Spinal cord (tissue), 10 donors: ENCODE results near the gene CELA2B. TPM values are rescaled to one million over a fixed set of nuclear protein-coding genes. Genes with fewer than 3 reads are reported as not detected.
"Not testable (repeated sequence)": the region's sequence is repeated elsewhere in the genome, so short reads cannot be mapped to it uniquely, and the experiment has no call there.

Source experiments
- DNase-seq, 6 donors: peaks; one replicate each; pipeline versions ENCODE4 v3.0.0 to v3.0.0-alpha.2; 2013 to 2015; ENCODE audit warnings: low spot score in 6 of 6, low read depth in 4 of 6
- H3K27ac ChIP-seq: one replicate; pipeline ENCODE4 v1.5.1; 2013; ENCODE audit warnings: low read depth, low read length, control low read depth
- H3K27me3 ChIP-seq: one replicate; pipeline ENCODE4 v1.6.1; 2013; ENCODE audit warnings: low read length; ENCODE audit not compliant: control insufficient read depth, insufficient read depth
- H3K36me3 ChIP-seq: one replicate; pipeline ENCODE4 v1.6.1; 2013; ENCODE audit warnings: low read length; ENCODE audit not compliant: control insufficient read depth, insufficient read depth
- H3K4me1 ChIP-seq: one replicate; pipeline ENCODE4 v1.6.1; 2013; ENCODE audit warnings: low read length; ENCODE audit not compliant: control insufficient read depth, insufficient read depth
- H3K4me3 ChIP-seq: one replicate; pipeline ENCODE4 v1.5.1; 2013; ENCODE audit warnings: low read depth, low read length, control low read depth
- H3K9me3 ChIP-seq: one replicate; pipeline ENCODE4 v1.6.1; 2013; ENCODE audit warnings: low read length; ENCODE audit not compliant: control insufficient read depth, insufficient read depth
- WGBS: methylation state at CpG from one replicate; pipeline ENCODE4 v1.1.5; 2013; ENCODE audit warnings: missing lambda C conversion rate; ENCODE audit not compliant: insufficient coverage; 5-methylcytosine and 5-hydroxymethylcytosine counted together
- polyA plus RNA-seq, 2 donors: library from polyadenylated mRNA; unstranded; fragments of 120-200 nt; gene quantifications; one replicate each; pipeline ENCODE4 v1.2.1, GENCODE V29; 2013; ENCODE audit not compliant: insufficient read length in 2 of 2
- total RNA-seq, 2 donors: library from RNA; depleted of rRNA in 1 of 2; stranded (reverse); fragments of 120-200 nt in 1 of 2; fragments of >200 nt in 1 of 2; gene quantifications; one replicate each; pipeline versions ENCODE4 v1.2.3 to v1.2.4, GENCODE V29; 2013 to 2014
- donor health status: healthy.

Gene CELA2B
- total and polyA plus RNA-seq, 4 donors: 0.78 to 1.0 TPM; not detected in 2

DNA sequence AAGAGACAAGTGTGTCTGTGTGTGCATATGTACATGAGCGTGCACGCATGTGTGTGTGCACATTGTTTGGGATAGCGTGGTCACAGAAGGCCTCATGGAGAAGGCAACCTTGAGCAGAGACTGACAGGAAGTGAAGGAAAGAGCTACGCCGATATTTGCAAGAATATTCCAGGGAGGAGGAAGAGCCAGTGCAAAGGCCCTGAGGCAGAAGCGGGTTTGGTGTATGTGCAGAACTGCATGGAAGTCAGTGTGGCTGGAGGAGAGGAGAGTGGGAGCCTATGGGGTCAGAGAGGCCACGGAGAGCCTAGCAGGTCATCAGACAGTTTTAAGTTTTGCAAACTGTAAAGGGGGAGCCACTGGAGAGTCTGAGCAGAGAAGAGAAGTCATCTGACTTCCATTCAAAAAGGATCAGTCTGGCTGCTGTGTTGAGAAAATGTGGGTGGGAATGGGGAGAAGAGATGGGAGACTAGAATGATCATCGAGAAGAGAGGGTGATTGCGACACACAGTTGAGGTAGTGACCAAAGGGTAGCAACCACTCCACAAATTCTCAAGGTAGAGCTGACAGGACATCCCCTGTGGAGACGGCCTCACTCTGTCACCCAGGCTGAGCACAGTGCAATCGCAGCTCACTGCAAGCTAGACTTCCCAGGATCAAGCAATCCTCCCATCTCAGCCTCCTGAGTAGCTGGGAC lies 3.9 kb downstream of the CELA2B start:
- H3K27ac ChIP-seq: no peak overlapping the region
- WGBS: 96% methylated on average over 7 of the region's 11 CpGs
- no peaks in the 10 kb centered on the region for H3K9me3 ChIP-seq
- H3K4me1 ChIP-seq: no peaks in the 10 kb centered on the region
- H3K4me3 ChIP-seq: no peak overlapping the region
- no peak for DNase-seq
- no peaks in the 10 kb centered on the region for H3K27me3 ChIP-seq
- peaks cover 7% of the 10 kb centered on the region for H3K36me3 ChIP-seq

DNA sequence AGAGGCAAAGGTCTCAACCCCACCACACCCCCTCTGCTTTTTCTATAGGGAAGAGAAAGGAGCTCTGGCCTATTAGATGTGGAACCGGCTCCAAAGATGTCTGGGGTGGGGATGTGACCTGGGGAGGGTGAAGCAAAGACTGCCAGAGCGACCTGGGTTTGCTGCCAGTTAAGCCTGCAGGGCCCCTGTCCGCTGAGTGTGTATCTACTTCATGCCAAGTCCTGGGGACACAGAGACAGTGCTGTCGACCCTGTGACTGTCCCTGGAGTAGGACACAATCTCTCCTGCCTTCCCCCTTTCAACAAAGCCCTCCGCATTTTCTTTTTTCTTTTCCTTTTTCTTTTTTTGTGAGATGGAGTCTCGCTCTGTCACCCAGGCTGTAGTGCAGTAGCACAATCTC lies 6.6 kb downstream of the CELA2B start:
- WGBS: 75% methylated on average over 4 of the region's 6 CpGs
- H3K27ac ChIP-seq, DNase-seq, H3K27me3 ChIP-seq, H3K9me3 ChIP-seq, H3K4me3 ChIP-seq, H3K4me1 ChIP-seq: not testable (repeated sequence)
- peaks cover 18% of the 10 kb centered on the region for H3K36me3 ChIP-seq

DNA sequence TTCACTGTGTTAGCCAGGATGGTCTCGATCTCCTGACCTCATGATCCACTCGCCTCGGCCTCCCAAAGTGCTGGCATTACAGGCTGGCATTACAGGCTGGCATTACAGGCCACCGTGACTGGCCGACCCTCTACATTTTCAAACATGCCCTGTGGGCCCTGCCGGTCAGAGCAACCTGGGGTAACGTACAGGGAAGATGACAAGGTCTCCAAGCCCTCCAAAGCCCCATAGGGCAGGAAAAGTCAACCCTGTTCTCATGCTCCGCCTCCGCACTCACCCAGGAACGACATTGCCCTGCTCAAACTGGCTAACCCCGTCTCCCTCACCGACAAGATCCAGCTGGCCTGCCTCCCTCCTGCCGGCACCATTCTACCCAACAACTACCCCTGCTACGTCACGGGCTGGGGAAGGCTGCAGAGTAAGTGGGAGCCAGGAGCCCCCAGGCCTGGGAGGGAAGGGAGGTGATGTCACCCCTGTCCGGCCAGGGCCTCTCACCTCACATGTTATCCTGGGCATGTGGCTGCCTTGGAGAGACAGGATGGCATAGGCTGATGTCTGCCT lies 7.2 kb downstream of the CELA2B start:
- not testable (repeated sequence) for H3K27me3 ChIP-seq, DNase-seq, H3K4me1 ChIP-seq, H3K9me3 ChIP-seq, H3K4me3 ChIP-seq, H3K27ac ChIP-seq
- H3K36me3 ChIP-seq: peaks cover 18% of the 10 kb centered on the region
- 92% methylated on average over 8 of the region's 16 CpGs for WGBS

DNA sequence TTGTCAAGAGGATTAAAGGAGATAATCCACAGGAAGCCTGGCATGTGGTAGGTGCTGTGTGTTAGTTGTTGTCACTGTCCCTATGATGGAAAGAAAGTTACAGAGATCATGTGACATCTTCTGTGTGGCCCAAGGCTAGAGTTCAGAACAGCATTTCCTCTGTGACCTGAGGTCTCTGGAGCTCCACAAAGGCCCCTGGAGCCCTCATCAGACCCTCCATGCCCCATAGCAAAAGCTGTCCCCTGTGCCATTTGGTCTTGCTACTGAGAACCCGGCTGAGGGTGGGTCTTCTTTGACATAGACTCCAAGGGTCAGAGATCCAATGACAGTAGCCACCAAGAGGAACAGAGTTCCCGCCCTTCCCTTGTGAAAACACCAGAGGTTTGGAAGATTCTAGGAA lies 8.1 kb downstream of the CELA2B start:
- 92% methylated on average over 2 of the region's 2 CpGs for WGBS
- no peaks in the 10 kb centered on the region for H3K27me3 ChIP-seq
- H3K36me3 ChIP-seq: peaks cover 18% of the 10 kb centered on the region
- no peak for DNase-seq
- no peaks in the 10 kb centered on the region for H3K9me3 ChIP-seq
- no peak overlapping the region for H3K4me3 ChIP-seq
- H3K27ac ChIP-seq: no peak overlapping the region
- peaks cover 2% of the 10 kb centered on the region for H3K4me1 ChIP-seq

DNA sequence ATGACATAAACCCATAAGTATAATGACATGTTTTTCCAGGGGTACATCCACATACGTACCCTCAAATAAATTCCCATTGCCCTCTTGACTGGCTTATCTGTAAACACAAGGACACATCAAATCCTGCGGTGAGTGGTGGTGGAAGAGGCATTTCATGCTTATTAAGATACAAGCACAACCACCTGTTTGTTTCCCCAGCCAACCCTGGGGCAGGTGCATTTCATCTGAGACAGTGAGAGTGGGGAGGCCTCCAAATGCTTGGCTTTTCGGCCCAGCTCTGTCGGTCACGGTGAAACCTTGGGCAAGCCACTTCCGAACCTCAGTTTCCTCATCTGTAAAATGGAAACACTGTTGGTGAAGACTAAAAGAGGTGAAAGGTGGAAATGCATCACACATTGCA lies 8.5 kb downstream of the CELA2B start:
- H3K9me3 ChIP-seq, H3K4me1 ChIP-seq, H3K4me3 ChIP-seq, H3K27ac ChIP-seq, H3K27me3 ChIP-seq, DNase-seq: not testable (repeated sequence)
- peaks cover 22% of the 10 kb centered on the region for H3K36me3 ChIP-seq
- WGBS: no CpG with 5 or more reads among the region's 6 CpGs

DNA sequence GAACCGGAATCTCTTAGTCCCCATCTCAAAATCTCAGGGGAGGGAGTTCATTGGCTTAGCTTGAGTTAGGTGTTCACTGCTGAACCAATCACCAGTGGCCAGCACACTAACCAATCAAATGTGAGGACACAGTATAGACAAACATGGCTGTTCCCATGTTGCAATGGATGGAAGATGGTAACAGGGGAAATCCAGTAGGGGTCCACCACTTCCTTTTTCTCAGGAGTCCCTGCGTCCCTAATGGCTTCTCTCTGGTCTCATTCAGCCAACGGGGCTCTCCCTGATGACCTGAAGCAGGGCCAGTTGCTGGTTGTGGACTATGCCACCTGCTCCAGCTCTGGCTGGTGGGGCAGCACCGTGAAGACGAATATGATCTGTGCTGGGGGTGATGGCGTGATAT lies 9.7 kb downstream of the CELA2B start:
- Histone ChIP-seq H3K4me1 (peaks cover 7% of the 10 kb centered on the region), H3K36me3 (peaks cover 22% of the 10 kb centered on the region), H3K4me3 (no peak overlapping the region), H3K9me3 (no peaks in the 10 kb centered on the region), H3K27me3 (no peaks in the 10 kb centered on the region), H3K27ac (no peak overlapping the region)
- 91% methylated on average over 4 of the region's 6 CpGs for WGBS
- no peak for DNase-seq

DNA sequence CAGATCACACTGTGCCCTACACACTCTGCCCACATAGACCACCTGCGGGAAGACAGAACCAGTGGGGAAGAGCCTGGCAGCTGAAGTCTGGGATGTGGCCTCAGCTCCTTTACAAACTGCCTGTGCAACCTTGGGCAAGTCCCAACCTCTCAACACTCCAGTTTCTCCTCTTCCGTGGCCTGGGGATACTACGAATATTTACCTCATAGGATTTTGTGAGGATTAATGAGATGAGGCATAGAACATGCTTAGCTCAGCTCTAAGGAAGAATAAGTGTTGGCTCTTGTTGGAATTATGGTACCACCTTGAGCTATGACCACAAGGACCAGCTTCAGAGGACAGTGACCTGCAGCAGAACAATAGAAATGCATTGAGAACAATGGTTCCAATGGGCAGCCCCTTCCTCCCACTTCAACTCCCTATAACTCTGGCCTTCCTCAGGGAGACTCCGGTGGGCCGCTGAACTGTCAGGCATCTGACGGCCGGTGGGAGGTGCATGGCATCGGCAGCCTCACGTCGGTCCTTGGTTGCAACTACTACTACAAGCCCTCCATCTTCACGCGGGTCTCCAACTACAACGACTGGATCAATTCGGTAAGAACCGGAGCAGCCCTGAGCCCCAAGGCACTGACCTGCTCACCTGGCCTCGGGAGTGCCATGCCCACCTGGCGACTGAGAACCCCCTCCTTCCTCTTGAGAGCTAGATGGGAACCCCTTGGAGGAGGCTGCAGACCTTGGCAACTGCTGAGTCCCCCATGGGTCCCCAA lies 11.1 kb downstream of the CELA2B start:
- not testable (repeated sequence) for H3K4me1 ChIP-seq, H3K27me3 ChIP-seq, DNase-seq, H3K27ac ChIP-seq, H3K9me3 ChIP-seq, H3K4me3 ChIP-seq
- WGBS: 97% methylated on average over 13 of the region's 17 CpGs
- H3K36me3 ChIP-seq: peaks cover 25% of the 10 kb centered on the region

DNA sequence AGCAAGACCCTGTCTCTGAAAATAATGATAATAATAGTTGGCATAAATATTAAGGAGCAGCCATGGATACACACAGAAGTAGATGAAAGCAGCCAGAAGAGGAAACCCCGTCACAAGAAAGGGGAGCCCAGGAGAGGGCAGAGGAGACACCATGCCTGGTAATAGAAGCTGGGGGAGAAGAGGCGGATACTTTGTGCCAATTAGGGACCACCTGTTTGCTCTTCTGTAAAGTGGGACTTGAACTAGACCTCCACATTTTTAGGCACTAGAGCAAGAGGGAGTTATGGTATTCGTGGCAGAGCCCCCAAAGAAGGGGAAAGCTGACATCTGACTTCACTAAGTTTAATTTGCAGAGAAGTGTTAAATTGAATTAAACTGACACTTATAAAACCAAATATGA lies 12.5 kb downstream of the CELA2B start:
- Histone ChIP-seq H3K27me3 (no peaks in the 10 kb centered on the region), H3K27ac (no peak overlapping the region), H3K4me1 (peaks cover 7% of the 10 kb centered on the region), H3K9me3 (no peaks in the 10 kb centered on the region), H3K36me3 (peaks cover 31% of the 10 kb centered on the region), H3K4me3 (no peak overlapping the region)
- no peak for DNase-seq
- WGBS: 74% methylated on average over 2 of the region's 3 CpGs

DNA sequence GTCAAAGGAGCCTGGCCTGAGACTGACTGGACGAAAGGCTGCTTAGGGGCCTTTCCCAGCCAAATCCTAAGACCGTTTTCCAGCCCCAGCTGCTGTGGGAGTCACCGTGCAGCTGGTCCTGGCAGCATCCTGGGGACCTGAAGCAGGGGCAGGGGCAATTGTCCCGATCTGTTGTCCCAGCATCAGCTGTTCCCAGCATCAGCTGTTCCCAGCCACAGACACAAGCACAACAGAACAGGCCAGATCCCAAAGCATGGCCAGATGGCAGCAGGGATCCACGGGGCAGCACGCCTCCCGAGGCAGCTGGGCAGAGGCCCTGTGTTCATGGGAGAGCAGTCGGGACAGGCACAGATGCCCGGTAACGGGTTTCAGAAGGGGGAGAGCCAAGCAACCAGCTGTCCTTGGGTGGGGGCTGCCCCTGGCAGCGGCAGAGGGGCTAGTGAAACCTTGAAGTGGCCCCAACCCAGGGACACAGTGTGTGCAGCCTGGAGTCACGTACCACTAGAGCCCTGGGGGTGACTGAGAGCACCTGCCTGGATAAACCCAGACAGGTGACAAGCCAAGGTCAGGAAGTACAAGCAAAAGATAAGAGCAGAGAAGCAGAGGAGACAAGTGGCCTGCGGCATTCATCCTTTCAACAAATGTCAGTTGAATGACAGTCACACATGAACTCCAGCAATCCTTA lies 13.3 kb downstream of the CELA2B start:
- peaks cover 7% of the 10 kb centered on the region for H3K4me1 ChIP-seq
- peaks cover 36% of the 10 kb centered on the region for H3K36me3 ChIP-seq
- no peaks in the 10 kb centered on the region for H3K27me3 ChIP-seq
- 27% methylated on average over 12 of the region's 13 CpGs for WGBS
- no peak overlapping the region for H3K27ac ChIP-seq
- no peak overlapping the region for H3K4me3 ChIP-seq
- DNase-seq: peak in 2 of 6 donors; percentile 64 to 81
- H3K9me3 ChIP-seq: no peaks in the 10 kb centered on the region
